Trophoblast cell (in vitro differentiated cells and primary cell): ENCODE measurements around the gene GSAP.

Experiments
- DNase-seq, 2 donors: peaks; one replicate each; pipeline ENCODE4 v3.0.0-alpha.2; 2016
- H2AFZ ChIP-seq: 2 replicates; pipeline ENCODE4 v1.6.1; 2013; ENCODE audit warnings: low read length, moderate library complexity, mild to moderate bottlenecking; ENCODE audit not compliant: insufficient read depth, poor library complexity
- H2AK5ac ChIP-seq: 2 replicates; pipeline ENCODE4 v1.6.1; 2013; ENCODE audit warnings: mild to moderate bottlenecking, low read length
- H2BK120ac ChIP-seq: 2 replicates; pipeline ENCODE4 v1.6.1; 2013; ENCODE audit warnings: low read length, mild to moderate bottlenecking, moderate library complexity; ENCODE audit not compliant: insufficient read depth, poor library complexity
- H2BK12ac ChIP-seq: 2 replicates; pipeline ENCODE4 v1.6.1; 2013; ENCODE audit warnings: mild to moderate bottlenecking, low read length, moderate library complexity
- H2BK5ac ChIP-seq: 2 replicates; pipeline ENCODE4 v1.6.1; 2013; ENCODE audit warnings: low read length, low read depth, moderate library complexity, mild to moderate bottlenecking; ENCODE audit not compliant: poor library complexity
- H3K14ac ChIP-seq: 2 replicates; pipeline ENCODE4 v1.6.1; 2013; ENCODE audit warnings: mild to moderate bottlenecking, low read length
- H3K18ac ChIP-seq: 2 replicates; pipeline ENCODE4 v1.6.1; 2013; ENCODE audit warnings: mild to moderate bottlenecking, low read length
- H3K23ac ChIP-seq: 2 replicates; pipeline ENCODE4 v1.6.1; 2013; ENCODE audit warnings: low read length
- H3K27ac ChIP-seq: 2 replicates; pipeline ENCODE4 v1.5.1; 2013; ENCODE audit warnings: low read depth, mild to moderate bottlenecking, inconsistent platforms, low read length, moderate library complexity
- H3K27me3 ChIP-seq: 2 replicates; pipeline ENCODE4 v1.6.1; 2013; ENCODE audit warnings: inconsistent platforms, mild to moderate bottlenecking, low read length, moderate library complexity; ENCODE audit not compliant: insufficient read depth
- H3K36me3 ChIP-seq, 2 experiments: 1 replicate in 1 of 2; 2 replicates in 1 of 2; pipeline ENCODE4 v1.6.1; 2013; ENCODE audit warnings: low read length in 2 of 2, mild to moderate bottlenecking in 2 of 2, moderate library complexity in 1 of 2; ENCODE audit not compliant: insufficient read depth in 2 of 2, control insufficient read depth in 1 of 2
- H3K4ac ChIP-seq: 2 replicates; pipeline ENCODE4 v1.6.1; 2013; ENCODE audit warnings: low read depth, mild to moderate bottlenecking, low read length, moderate library complexity
- H3K4me1 ChIP-seq, 2 experiments: 1 replicate in 1 of 2; 2 replicates in 1 of 2; pipeline ENCODE4 v1.6.1; 2013; ENCODE audit warnings: low read length in 2 of 2, mild to moderate bottlenecking in 2 of 2, moderate library complexity in 1 of 2; ENCODE audit not compliant: insufficient read depth in 2 of 2, control insufficient read depth in 1 of 2
- H3K4me2 ChIP-seq: 2 replicates; pipeline ENCODE4 v1.6.1; 2013; ENCODE audit warnings: inconsistent platforms, mild to moderate bottlenecking, low read length, moderate library complexity
- H3K4me3 ChIP-seq: 2 replicates; pipeline ENCODE4 v1.5.1; 2013; ENCODE audit warnings: mild to moderate bottlenecking, low read depth, low read length, inconsistent platforms
- H3K79me1 ChIP-seq: one replicate; pipeline ENCODE4 v1.6.1; 2013; ENCODE audit warnings: low read length
- H3K79me2 ChIP-seq: 2 replicates; pipeline ENCODE4 v1.6.1; 2013; ENCODE audit warnings: low read length, mild to moderate bottlenecking; ENCODE audit not compliant: control insufficient read depth, insufficient read depth, poor library complexity
- H3K9ac ChIP-seq: 2 replicates; pipeline ENCODE4 v1.6.1; 2013; ENCODE audit warnings: mild to moderate bottlenecking, low read length
- H3K9me3 ChIP-seq: 2 replicates; pipeline ENCODE4 v1.6.1; 2013; ENCODE audit warnings: low read depth, mild to moderate bottlenecking, control low read depth, inconsistent platforms, low read length; ENCODE audit not compliant: insufficient read depth
- H4K12ac ChIP-seq: 2 replicates; pipeline ENCODE4 v1.6.1; 2013; ENCODE audit warnings: low read depth, mild to moderate bottlenecking, low read length, moderate library complexity
- H4K8ac ChIP-seq: 2 replicates; pipeline ENCODE4 v1.6.1; 2013; ENCODE audit warnings: low read depth, mild to moderate bottlenecking, low read length, moderate library complexity
- H4K91ac ChIP-seq: one replicate; pipeline ENCODE4 v1.6.1; 2013; ENCODE audit warnings: low read depth, mild to moderate bottlenecking, low read length, moderate library complexity
- WGBS: extraction: QIAGEN DNeasy Blood & Tissue Kit; methylation state at CpG from one replicate; pipeline ENCODE4 v1.1.7; 2013; ENCODE audit warnings: missing lambda C conversion rate; ENCODE audit not compliant: insufficient read length, insufficient coverage; ENCODE audit errors: extremely low coverage; 5-methylcytosine and 5-hydroxymethylcytosine counted together

The GSAP gene

DNA sequence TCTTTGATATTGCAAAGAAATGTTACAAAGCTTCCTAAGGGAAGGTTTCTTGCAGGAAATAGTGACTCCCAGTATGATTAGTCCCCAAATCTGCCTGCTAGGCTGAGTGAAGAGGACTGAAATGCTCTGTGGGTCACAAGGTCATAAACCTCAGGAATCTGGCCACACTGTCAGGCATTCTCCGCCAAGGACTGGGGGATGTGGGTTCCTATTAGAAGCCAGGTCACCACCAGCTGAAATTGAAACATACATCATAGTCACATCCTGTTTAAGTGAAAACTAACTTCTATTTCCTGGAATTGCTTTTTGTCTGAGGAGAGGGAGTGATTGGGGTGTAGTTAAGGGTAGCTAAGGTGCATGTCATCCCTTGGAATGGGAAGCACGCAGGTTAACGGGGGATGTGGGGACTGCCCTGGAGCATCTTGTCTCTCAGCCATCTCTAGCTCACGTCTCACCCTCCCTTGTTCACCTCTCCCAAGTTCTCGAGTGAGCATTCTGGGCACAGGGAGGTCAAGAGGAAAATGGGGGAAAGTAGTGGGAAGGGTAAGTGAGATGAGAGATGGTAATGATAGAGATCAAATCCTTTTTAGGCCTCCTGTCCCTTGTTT lies 12.0 kb upstream of the GSAP start:
- DNase-seq, result peak; percentile 35 to 48
- Histone ChIP-seq H3K18ac (no peak overlapping the region), H2AK5ac (no peak overlapping the region), H4K8ac (no peak overlapping the region), H2AFZ (no peak overlapping the region), H3K79me2 (peaks cover 1% of the 10 kb centered on the region), H3K79me1 (peaks cover 5% of the 10 kb centered on the region), H3K9me3 (no peaks in the 10 kb centered on the region), H3K4me1 (peaks cover 13% of the 10 kb centered on the region in 2 experiments), H4K12ac (no peak overlapping the region), H3K4ac (no peak overlapping the region), H2BK120ac (no peak overlapping the region), H3K4me3 (no peak overlapping the region), H4K91ac (peak overlapping the region; percentile 69), H3K14ac (no peak overlapping the region), H3K4me2 (no peak overlapping the region), H3K23ac (no peak overlapping the region), H2BK12ac (no peak overlapping the region), H3K36me3 (no peaks in the 10 kb centered on the region), H3K9ac (no peak overlapping the region), H2BK5ac (no peak overlapping the region), H3K27me3 (no peaks in the 10 kb centered on the region), H3K27ac (peak overlapping the region; percentile 11)
- WGBS, result no CpG with 5 or more reads among the region's 5 CpGs

DNA sequence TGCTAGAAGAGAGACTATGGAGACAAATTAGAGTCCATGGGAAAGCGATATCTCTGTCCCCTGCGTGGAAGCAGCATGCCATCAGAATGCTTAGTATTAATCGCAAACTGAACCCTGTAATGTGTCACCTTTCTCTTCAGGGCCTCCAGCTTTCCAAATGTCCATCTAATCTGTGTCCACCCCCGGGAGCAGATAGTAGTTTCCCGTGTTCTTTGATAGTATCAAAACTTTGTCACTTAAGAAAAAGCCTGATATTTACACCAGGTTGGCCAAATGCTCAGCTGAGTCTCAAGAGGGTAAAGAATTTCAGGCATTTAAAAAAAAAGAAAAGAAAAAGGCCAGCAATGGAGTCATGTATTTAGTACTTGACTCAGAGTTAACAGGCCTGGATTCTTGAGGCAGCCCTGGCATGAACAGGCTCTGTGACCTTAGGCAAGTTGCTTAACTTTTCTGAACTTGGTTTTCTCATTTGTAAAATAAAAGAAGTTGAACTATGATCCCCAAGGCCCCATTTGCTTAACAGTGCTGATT lies 10.4 kb upstream of the GSAP start:
- DNase-seq, result peak; percentile 80 to 95
- Histone ChIP-seq H2BK120ac (peak overlapping the region; percentile 62), H4K91ac (no peak overlapping the region), H3K9ac (no peak overlapping the region), H3K79me2 (peaks cover 1% of the 10 kb centered on the region), H2AFZ (no peak overlapping the region), H3K18ac (no peak overlapping the region), H4K8ac (no peak overlapping the region), H3K23ac (no peak overlapping the region), H4K12ac (no peak overlapping the region), H2AK5ac (no peak overlapping the region), H3K4me2 (peak overlapping the region; percentile 41), H3K27me3 (no peaks in the 10 kb centered on the region), H3K4ac (no peak overlapping the region), H3K27ac (peak overlapping the region; percentile 86), H3K9me3 (no peaks in the 10 kb centered on the region), H3K79me1 (peaks cover 5% of the 10 kb centered on the region), H2BK5ac (peak overlapping the region; percentile 82), H3K4me3 (no peak overlapping the region), H3K36me3 (no peaks in the 10 kb centered on the region), H2BK12ac (peak overlapping the region; percentile 88), H3K14ac (no peak overlapping the region), H3K4me1 (peaks cover 13% of the 10 kb centered on the region in 2 experiments)
- no CpG with 5 or more reads among the region's 5 CpGs for WGBS

DNA sequence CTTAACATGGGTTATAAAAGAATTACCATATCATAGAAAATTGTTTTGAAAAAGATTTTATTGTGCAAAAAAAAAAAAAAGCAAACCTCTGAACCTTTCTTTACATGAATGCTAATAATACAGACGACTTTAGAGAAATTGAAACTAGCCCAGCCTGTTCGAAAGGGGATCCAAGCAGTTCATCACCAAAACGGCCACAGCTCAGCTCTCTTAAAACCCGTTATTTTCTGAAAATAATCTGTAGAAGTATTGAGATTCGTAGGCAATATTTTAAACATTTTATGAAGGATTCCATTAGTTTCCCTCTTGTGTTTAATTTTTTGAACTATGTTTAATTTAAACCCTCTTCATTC lies 9.9 kb upstream of the GSAP start:
- Histone ChIP-seq H4K91ac (no peak overlapping the region), H2BK120ac (no peak overlapping the region), H2BK12ac (no peak overlapping the region), H2AFZ (no peak overlapping the region), H3K14ac (no peak overlapping the region), H3K9ac (no peak overlapping the region), H4K12ac (no peak overlapping the region), H2BK5ac (no peak overlapping the region), H3K9me3 (no peaks in the 10 kb centered on the region), H3K23ac (no peak overlapping the region), H3K4ac (no peak overlapping the region), H3K4me3 (no peak overlapping the region), H3K4me2 (no peak overlapping the region), H3K79me1 (peaks cover 5% of the 10 kb centered on the region), H4K8ac (no peak overlapping the region), H2AK5ac (no peak overlapping the region), H3K36me3 (no peaks in the 10 kb centered on the region), H3K27me3 (no peaks in the 10 kb centered on the region), H3K18ac (no peak overlapping the region), H3K4me1 (peaks cover 12 to 13% of the 10 kb centered on the region in 2 experiments), H3K79me2 (peaks cover 1% of the 10 kb centered on the region), H3K27ac (no peak overlapping the region)
- no peak for DNase-seq
- WGBS, result no CpG with 5 or more reads among the region's 5 CpGs

DNA sequence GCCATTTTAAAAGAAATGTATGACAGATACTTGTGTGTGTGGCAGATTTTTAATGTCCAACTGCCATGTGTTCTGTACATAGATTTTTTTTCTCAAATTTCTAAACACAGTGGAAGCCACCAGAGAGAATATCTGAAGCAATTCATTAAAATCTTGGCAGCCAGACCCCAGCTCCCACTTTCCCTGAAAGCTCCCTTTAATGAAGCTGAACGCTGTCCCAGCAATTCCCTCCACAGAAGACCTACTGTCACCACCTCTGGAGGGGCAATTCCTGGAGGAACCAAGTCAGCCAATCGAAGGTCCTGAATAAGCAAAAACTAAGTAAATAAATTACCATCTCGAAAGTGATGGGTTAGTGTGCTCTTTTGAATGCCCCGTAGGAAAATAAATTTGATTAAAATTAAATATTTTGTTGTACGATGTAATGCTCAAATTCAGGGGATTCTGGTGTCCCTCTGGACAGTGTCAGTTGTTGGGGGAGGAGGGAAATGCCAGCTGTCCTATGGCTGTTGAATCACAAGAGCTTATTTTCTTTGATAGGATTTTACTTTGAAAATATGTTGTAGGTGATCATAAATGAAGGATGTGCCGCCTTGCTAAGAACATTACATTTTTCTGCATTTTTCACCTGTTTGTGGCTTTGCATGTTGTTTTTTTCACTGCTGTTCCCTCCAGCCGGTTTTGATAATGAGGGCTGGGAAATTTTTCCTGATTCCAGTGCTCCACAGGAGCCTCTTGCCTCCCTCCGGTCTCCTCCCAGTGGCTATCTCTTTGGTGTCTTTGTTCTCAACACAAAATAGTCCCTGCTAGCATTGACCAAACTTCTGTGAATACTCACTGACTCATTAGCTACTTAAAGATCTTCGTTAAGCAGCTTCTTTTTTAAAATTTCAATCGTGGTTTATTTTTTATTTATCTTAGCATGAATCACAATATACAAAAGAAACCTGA lies 9.2 kb upstream of the GSAP start:
- H2AFZ ChIP-seq, result no peak overlapping the region
- H2BK12ac ChIP-seq, result no peak overlapping the region
- H4K91ac ChIP-seq, result peak overlapping the region; percentile 30
- peaks cover 5% of the 10 kb centered on the region for H3K79me1 ChIP-seq
- no peaks in the 10 kb centered on the region for H3K27me3 ChIP-seq
- H3K9ac ChIP-seq, result no peak overlapping the region
- H3K18ac ChIP-seq, result no peak overlapping the region
- no peak overlapping the region for H3K4me3 ChIP-seq
- H3K9me3 ChIP-seq, result no peaks in the 10 kb centered on the region
- H3K4me2 ChIP-seq, result peak overlapping the region; percentile 49
- peak overlapping the region; percentile 17 for H3K27ac ChIP-seq
- peaks cover 1% of the 10 kb centered on the region for H3K79me2 ChIP-seq
- H2BK120ac ChIP-seq, result no peak overlapping the region
- no peak overlapping the region for H2BK5ac ChIP-seq
- WGBS, result no CpG with 5 or more reads among the region's 10 CpGs
- no peak overlapping the region for H4K8ac ChIP-seq
- H3K23ac ChIP-seq, result no peak overlapping the region
- peaks cover 10 to 12% of the 10 kb centered on the region in 2 experiments for H3K4me1 ChIP-seq
- no peak overlapping the region for H4K12ac ChIP-seq
- peak; percentile 20 to 37 for DNase-seq
- no peak overlapping the region for H3K14ac ChIP-seq
- H3K4ac ChIP-seq, result no peak overlapping the region
- no peak overlapping the region for H2AK5ac ChIP-seq
- no peaks in the 10 kb centered on the region for H3K36me3 ChIP-seq
